NCI-H2227 (cell line): Measurements from ENCODE around the gene DDA1.

ENCODE experiments used
- DNase-seq: peaks from one replicate; lab custom pipeline; 2025; ENCODE audit not compliant: unreplicated experiment; lab: John Stamatoyannopoulos, UW

The DDA1 gene

DNA sequence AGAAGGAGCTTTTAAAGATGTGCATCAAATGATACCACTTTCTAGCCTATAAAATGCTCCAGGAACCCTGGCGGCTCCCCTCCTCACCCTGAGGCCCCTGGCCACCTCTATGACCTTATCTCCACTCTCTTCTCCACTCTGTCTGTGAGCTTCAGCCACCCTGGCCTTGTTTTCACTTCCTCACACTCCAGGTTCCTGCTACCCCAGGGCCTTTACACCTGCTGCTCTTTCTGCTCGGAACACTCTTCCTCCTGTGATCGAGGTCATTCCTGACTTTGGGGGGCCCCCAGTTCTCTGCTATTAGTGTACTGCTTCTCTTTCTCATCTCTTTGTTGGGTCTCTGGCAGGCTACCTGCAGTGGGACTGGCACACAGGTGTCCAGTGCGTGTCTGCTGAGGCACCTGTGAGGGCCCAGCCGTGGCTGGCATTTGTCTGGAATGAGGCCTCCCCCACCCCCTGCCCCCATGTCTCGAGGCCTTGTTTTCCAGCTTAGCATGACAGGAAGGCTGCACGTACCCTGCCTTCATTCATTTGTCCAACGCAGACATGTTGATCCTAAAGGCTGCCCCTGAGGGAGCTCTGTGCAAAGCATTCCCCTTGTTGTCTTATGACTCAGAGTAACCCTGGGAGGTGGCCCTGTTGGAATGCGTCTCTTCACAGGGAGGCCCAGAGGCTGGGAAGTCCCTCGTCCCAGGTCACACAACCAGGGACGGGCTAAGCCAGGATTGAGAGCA lies 2.3 kb downstream of the DDA1 start:
- no peak for DNase-seq

GRCh38 chr19:17312189-17313113 lies 3.1 kb downstream of the DDA1 start:
- DNase-seq, result no peak

DNA sequence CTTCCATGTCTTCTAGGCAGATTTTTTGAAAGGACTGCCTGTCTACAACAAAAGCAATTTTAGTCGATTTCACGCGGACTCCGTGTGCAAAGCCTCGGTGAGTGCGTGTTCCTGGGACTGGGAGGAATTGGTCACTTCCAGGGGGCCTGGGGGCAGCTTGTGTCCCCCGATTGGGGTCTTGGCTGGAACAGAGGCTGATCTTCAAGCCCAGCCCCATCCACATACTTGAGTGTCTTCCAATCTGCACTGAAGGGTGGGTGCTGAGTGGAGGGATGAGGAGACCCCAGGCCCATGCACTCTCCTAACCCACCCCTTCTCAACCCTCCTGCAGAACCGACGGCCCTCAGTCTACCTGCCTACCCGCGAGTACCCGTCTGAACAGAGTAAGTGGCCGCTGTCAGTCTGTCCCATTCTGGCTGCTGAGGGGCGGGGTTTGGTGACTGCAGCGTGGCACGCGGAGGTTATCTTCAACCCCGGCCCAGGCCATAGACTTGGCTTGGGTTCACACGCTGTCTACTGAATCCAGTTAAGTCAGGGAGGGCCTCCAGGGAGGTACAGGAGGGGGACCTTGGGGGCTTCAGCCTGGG lies 4.7 kb downstream of the DDA1 start:
- no peak for DNase-seq

DNA sequence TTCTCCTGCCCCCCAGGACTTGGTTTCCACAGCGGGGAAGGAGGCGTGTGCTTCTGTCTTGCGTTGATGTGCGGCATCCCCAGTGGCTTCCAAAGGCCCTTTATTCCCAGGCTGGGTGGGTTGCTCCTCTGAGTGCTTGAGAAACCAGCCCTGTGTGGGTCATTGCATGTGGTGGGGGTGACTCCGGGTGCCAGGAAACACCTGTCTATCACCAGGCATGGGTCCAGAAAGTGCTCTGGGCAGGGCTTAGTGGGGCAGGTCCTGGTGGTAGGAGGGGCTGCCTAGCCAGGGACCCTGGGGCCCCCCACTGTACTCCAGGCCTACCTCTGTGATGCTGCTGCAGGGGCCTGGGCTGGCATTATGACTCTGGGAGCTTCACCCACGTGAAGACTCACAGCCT lies 9.6 kb downstream of the DDA1 start:
- no peak for DNase-seq

- DNase-seq, result no peak
These were observed 10.3 kb downstream of the DDA1 start for GRCh38 chr19:17319473-17320238.

- no peak for DNase-seq
These were observed 11.1 kb downstream of the DDA1 start for GRCh38 chr19:17320435-17320834.

DNA sequence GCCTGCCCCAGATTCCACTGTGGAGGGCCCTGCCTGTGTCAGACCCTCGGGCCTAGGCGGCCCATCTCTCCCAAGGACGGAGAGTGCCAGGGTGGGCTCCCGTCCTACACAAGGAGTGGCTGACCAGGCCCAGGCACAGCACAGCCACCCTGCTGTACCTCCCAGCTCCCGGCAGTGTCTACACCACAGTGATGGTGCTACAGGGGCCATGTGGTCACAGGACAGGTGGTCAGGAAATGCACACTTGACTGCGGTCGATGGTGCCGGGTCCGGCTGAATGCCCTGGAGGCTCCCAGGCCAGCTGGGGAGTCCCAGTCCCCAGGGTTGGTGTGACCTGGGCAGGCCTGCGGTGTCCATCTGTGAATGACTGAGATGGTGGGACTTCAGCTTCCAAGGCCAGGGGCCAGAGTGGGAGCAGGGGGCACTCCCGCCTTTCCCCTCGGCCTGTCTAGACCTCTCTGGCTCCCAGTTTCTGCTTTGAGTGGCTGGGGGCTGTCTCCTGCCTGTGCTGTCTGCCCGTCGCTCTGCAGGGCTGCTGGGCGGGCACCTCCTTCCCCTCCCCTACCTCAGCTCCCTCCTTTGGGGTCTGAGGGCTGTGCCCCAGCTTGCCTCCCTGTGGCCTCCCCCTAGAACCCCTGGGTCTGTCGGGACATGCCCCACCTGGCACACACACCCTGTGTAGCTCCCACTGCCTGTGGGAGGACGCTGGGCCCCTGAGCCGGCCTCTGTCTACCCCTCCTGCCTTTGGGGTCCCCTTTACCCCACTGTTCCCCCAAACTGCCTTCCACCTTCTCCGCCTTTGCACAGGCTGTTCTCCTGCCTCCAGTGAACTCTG lies 12.5 kb downstream of the DDA1 start:
- DNase-seq, result no peak

DNA sequence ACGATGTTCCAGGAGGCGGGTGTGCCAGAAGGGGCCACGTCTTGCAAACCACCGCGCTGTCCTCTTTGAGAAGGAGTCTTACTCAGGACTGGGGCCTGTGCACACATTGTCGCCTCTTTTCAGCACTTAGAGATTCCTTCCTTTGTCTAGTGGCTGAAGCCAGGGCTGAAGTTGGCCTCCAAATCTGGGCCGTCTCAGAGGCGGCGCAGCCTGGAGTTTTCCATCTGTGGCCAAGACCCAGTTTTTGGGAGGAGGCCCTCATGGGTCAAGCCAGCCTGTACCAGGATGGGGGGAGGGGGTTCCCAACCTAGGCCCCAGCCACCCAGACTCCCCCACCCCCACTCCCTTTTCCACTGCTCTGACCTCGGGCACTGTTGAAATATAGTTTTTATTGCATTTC lies 13.5 kb downstream of the DDA1 start:
- no peak for DNase-seq

DNA sequence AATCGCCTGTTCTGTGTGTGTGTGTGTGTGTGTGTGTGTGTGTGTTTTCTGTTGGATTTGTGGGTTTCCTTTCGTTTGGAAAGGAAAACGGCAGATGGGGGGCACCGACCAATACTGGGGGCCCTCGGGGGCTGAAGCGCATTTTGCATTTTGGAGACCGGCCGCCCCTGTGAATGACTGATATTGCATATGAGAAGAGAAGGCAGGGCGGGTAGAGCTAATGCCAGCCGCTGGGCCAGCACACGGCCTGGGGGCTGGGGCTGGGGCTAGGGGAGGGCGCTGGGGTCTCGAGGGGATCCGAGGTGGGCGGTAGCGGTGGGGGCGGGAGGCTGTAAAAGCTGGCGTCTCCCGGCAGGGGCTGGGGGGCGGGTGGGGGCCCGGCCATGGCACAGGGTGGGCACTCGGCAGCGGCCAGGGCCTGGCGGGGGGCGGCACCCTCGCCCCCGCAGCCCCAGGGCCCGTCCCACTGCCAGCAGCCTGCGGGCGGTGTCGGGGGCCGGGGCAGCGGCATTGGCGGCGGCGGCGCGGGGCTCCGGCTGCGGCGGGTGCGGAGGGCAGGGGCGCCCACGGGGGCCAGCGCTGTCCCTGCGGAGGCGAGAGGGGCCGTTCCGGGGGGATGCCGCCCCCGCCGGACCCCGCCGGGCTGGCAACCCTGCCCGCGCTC lies 14.1 kb downstream of the DDA1 start:
- DNase-seq, result no peak

DNA sequence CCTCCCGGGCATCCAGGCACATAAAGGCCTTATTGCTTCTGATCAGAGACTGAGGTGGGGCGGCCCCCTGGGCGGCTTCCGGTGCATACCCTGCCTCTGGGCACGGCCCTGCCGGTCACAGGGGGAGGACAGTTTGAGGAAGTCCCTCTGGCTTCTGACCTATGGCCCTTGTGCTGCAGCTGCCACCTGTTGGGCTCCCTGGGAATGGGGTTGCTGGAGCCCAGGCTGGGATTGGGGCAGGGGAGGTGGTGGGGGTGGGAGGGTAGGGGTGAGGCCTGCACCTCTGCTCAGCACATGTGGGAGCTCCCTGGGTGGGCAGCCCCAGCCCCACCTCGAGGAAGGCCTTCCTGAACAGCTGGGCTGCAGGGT lies 14.6 kb downstream of the DDA1 start:
- no peak for DNase-seq

GRCh38 chr19:17324357-17325114 lies 15.2 kb downstream of the DDA1 start:
- DNase-seq, result no peak

DNA sequence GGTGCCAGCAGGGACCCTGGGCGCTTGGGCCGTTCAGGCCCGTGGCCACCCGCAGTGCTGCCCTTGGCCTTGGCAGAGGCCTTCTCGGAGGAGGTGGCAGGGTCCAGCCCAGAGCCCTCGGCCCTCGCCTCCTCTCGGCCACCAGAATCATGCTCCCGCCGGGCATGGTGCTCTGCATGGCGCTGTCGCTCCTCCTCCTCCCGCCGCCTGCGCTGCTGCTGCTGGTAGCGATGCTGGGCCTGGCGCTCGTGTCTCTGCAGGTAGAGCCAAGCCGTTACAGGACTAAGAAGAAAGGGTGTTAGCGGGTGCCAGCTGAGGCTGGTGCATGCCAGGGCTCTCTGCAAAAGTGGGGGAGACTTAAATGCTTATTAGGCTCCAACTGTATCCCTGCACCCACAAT lies 15.8 kb downstream of the DDA1 start:
- DNase-seq, result no peak

DNA sequence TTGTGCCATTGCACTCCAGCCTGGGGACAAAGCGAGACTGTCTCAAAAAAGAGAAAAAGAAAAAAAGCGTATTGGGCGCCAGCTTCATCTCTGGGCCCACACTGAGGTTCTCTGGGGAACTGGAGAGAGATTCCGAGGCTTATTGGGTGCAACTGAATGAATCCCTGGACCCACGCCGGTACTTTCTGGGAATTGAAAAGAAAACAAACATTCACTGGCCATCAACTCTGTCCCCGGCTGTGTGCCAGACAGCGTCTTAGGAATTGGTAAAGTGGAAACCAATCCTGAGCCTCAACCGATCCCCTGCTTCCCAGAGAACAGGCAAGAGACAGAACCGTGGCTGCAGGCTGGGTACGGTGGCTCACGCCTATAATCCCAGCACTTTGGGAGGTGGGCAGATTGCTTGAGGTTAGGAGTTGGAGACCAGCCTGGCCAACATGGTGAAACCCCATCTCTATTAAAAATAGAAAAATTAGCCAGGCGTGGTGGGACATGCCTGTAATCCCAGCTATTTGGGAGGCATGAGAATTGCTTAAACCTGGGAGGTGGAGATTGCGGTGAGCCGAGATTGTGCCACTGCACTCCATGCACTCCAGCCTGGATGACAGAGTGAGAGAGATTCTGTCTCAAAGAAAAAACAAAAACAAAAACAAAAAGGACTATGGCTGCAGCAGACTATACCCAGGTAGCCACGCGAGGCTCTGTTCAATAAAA lies 16.7 kb downstream of the DDA1 start:
- DNase-seq, result no peak

DNA sequence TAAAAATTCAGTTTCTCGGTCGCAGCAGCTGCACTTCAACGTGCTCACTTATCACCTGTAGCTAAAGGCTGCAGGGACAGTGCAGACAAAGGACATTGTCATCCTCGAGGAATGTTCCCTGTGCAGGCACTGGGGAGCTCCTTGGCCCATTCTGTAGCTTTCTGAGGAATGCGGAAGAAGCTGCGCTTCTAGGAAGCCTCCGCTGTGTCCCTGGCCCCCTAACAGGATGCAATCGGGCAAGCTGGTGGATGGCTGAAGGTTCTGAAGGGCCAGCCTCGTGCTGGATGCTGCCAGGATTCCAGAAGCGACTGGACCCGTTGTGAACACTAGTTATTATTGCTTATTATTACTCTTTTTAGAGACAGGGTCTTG lies 17.2 kb downstream of the DDA1 start:
- DNase-seq, result no peak

- no peak for DNase-seq
These were observed 17.8 kb downstream of the DDA1 start for GRCh38 chr19:17327068-17327653.

GRCh38 chr19:17327654-17328516 lies 18.5 kb downstream of the DDA1 start:
- no peak for DNase-seq
